Measurements from ENCODE around the gene MVB12B. TPM values are rescaled to one million over a fixed set of nuclear protein-coding genes. Genes with fewer than 3 reads are reported as not detected.

Gene MVB12B
- total RNA-seq, 2 experiments from 2014 or later: 33.5 to 34.1 TPM

DNA sequence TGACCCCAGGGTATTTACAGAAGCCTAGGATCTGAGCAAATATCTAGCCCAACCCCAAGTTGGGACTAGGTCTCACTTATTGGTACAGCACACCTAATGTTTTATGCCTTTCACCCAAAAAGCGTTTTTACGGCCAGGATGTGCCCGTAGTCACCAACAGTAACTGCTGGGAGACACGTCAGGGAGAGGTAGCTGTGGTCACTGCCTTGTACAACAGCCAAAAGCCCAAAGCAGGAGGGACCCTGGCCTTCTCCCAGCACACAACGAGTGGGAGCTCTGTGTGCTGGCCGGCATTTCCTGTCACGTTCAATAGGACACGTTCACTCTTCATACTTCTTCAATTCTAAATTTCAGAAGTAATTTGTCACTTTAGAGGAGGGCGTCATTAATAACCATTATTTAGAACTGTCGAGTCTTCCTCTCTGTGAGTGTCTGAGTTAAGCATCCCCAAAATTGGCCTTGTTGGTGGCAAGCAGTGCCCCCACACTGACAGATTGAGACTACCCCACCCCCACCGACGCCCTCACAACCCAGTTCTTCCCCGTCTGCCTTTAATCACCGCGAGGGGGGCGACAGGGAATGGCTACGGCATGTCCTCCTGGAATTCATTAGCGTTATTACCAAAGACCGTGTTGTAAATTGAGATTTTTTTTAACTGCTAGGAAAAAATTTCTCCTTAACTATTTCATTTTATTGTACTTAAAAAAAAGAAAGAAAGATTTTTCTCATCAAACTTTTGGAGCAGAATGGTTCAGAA lies 80.7 kb downstream of the MVB12B start:
- H3K27ac Mint-ChIP-seq: no peak overlapping the region
- no peaks in the 10 kb centered on the region for H3K27me3 Mint-ChIP-seq
- POLR2A ChIA-PET: no interaction called here
- no peak overlapping the region for H3K4me3 Mint-ChIP-seq
- peaks cover 49% of the 10 kb centered on the region for H3K4me1 Mint-ChIP-seq
- peaks cover 11% of the 10 kb centered on the region for H3K36me3 Mint-ChIP-seq
- ATAC-seq (ENCODE audit: low read depth): no peak
- DNase-seq: no peak
- H3K9me3 Mint-ChIP-seq: no peaks in the 10 kb centered on the region

DNA sequence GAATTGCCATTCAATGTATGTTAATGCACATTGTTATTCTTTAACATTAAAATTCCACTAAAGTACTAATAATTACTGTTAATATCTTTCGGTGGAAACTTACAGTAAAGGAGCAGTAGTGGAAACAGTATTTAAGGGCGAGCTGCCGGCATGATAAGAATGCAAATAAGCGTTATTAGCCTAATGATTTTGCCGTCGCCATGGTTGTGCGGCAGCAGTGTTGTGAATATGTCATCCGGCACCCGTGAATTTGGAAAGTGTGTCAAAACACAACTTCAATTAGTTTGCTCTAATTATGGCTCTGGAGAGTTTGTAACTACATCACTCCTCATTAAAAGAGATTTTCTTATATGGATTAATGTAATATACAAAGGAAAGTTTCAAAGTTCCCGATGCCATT lies 81.4 kb downstream of the MVB12B start:
- DNase-seq: no peak
- no peaks in the 10 kb centered on the region for H3K27me3 Mint-ChIP-seq
- ATAC-seq (ENCODE audit: low read depth): no peak
- POLR2A ChIA-PET: no interaction called here
- H3K27ac Mint-ChIP-seq: no peak overlapping the region
- H3K9me3 Mint-ChIP-seq: no peaks in the 10 kb centered on the region
- H3K36me3 Mint-ChIP-seq: peaks cover 13% of the 10 kb centered on the region
- H3K4me3 Mint-ChIP-seq: no peak overlapping the region
- peaks cover 47% of the 10 kb centered on the region for H3K4me1 Mint-ChIP-seq

DNA sequence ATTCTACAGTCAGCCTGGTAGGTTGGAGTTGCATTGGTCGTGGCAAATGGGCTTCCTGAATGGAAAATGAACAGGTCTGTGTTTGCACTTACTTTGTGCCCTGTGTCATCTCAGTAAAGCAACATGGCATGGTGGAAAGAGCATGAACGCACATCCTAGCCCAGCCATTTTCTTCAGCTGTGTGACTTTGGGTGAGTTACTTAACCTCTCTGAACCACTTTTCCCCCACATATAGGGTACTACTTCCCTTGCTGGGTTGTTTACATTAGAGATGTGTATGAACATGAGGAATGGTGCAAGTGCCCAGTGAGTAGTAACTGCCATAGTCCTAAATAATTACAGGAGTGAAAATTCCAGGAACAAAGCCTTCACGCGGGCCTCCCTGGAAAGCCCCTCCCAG lies 83.6 kb downstream of the MVB12B start:
- no peaks in the 10 kb centered on the region for H3K9me3 Mint-ChIP-seq
- ATAC-seq (ENCODE audit: low read depth) (no peak), DNase-seq (no peak)
- H3K4me3 Mint-ChIP-seq: peak overlapping the region; percentile 36
- peaks cover 44% of the 10 kb centered on the region for H3K4me1 Mint-ChIP-seq
- peak overlapping the region; percentile 94 for H3K27ac Mint-ChIP-seq
- POLR2A ChIA-PET: no interaction called here
- H3K36me3 Mint-ChIP-seq: peaks cover 17% of the 10 kb centered on the region
- no peaks in the 10 kb centered on the region for H3K27me3 Mint-ChIP-seq

DNA sequence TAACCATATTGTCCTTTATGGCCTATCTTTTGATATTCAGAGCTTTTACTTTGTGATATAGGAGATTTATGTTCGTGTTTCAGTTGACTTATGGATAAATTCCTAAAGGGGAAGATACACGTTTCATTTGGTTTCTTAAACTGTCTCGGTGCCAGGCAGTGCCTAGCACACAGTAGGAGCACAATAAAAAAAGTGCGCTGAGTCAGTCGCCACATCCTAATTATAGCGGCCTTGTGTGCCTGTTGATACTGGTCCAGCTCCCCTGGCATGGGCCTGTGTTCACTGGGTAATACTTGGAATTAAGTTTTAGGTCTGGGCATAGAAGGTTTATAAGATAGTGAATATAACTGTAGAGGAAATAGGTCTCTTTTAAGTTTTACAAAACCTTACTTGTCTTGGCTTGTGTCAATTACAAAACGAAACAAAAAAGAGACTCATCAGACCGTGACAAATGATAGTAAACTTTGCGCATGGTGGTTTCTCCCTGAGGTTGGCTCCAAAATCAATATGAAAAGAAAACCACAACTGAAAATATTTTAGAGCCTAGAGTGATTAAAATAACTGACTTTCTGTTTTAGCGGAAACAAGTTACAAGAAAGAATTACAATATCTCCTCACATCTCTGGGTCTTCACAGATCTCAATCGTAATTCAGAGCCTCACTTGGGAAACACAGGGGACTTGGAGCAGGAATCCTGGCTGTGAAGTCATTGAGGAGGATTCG lies 84.8 kb downstream of the MVB12B start:
- Mint-ChIP-seq H3K27me3 (no peaks in the 10 kb centered on the region), H3K36me3 (peaks cover 23% of the 10 kb centered on the region), H3K4me1 (peaks cover 47% of the 10 kb centered on the region), H3K9me3 (no peaks in the 10 kb centered on the region), H3K27ac (peak overlapping the region; percentile 94), H3K4me3 (peak overlapping the region; percentile 76)
- no peak for DNase-seq
- peak; percentile 87 for ATAC-seq (ENCODE audit: low read depth)
- POLR2A ChIA-PET: interaction anchor here (1.0 to 1.7 kb wide), 3 partner anchors 58 to 62 kb away, joined by 4 to 7 read pairs (median 4); no protein-coding TSS in a partner anchor

DNA sequence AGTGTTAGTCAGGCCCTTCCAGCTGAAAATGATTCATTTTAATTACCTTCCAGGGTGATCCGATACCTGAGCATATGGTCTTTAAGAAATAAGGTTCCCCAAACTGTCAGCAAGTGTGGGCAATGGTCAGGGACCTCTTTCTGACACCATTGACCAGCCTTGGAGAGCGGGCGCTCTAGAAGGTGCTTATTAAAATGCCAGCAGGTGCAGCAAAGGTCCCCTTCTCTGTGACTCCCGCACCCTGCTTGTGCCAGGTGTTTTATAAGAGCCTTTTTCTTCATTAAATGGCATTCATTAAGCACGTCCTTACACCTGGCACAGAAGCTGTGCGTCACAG lies 85.3 kb downstream of the MVB12B start:
- peaks cover 23% of the 10 kb centered on the region for H3K36me3 Mint-ChIP-seq
- peak; percentile 25 for ATAC-seq (ENCODE audit: low read depth)
- H3K27me3 Mint-ChIP-seq: no peaks in the 10 kb centered on the region
- DNase-seq: no peak
- H3K4me1 Mint-ChIP-seq: peaks cover 49% of the 10 kb centered on the region
- H3K27ac Mint-ChIP-seq: peak overlapping the region; percentile 94
- POLR2A ChIA-PET: interaction anchor here (1.7 kb wide), 1 partner anchor 57 kb away, joined by 7 read pairs; no protein-coding TSS in a partner anchor
- H3K4me3 Mint-ChIP-seq: peak overlapping the region; percentile 76
- H3K9me3 Mint-ChIP-seq: no peaks in the 10 kb centered on the region

DNA sequence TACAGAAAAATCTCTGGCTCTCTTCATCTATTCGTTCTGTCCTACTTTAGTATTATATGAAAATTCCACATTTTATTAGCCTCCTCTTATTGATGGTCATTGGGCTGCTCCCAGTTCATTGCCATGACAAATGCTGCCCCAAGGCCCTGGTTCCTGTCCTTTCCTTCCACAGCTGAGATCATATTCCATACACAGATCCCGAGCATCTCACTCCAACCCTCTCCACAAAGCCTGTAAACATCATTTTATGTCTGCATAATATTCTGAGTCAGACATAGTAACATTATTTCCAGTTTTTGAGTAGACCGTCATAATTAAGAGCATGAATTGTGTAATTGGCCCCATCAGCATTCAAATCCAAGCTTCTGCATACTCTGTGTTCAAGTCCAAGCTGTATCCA lies 86.3 kb downstream of the MVB12B start:
- Mint-ChIP-seq H3K4me1 (peaks cover 53% of the 10 kb centered on the region), H3K4me3 (no peak overlapping the region), H3K27me3 (no peaks in the 10 kb centered on the region), H3K9me3 (no peaks in the 10 kb centered on the region), H3K36me3 (peaks cover 26% of the 10 kb centered on the region), H3K27ac (peak overlapping the region; percentile 94)
- ATAC-seq (ENCODE audit: low read depth) (no peak), DNase-seq (no peak)
- POLR2A ChIA-PET: no interaction called here

DNA sequence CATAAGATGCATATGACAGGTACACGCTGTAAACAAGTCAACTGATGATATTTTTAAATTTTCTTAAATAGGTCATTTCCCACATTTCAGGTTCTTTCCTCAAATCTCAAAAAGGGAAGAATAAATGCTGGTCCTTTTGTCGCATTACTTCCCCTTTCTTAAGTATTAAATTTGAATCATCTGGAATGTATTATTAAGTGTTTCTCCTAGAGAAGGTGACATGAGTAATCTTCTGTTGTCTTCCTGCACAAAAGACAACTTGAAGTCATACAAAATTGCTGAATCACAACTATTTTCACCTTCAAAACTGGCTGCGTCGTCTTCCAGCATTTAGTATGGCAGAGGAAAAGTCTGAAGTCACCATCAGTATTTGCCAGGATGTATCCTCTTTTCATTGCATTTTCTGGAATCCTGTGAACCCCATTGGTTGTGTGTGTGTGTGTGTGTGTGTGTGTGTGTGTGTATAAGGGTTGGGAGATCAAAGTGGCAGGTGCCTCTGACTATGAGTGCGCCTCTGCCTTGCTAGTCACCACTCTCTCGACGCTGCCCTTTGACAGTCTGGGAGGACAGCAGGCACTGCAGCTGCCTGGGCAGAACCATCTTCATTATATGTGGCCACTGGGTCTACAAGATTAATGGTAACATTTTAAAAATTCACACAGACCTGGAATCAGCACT lies 86.9 kb downstream of the MVB12B start:
- Mint-ChIP-seq H3K36me3 (peaks cover 26% of the 10 kb centered on the region), H3K27me3 (no peaks in the 10 kb centered on the region), H3K4me1 (peaks cover 55% of the 10 kb centered on the region), H3K27ac (peak overlapping the region; percentile 26), H3K4me3 (no peak overlapping the region), H3K9me3 (no peaks in the 10 kb centered on the region)
- no peak for DNase-seq
- POLR2A ChIA-PET: no interaction called here
- no peak for ATAC-seq (ENCODE audit: low read depth)

DNA sequence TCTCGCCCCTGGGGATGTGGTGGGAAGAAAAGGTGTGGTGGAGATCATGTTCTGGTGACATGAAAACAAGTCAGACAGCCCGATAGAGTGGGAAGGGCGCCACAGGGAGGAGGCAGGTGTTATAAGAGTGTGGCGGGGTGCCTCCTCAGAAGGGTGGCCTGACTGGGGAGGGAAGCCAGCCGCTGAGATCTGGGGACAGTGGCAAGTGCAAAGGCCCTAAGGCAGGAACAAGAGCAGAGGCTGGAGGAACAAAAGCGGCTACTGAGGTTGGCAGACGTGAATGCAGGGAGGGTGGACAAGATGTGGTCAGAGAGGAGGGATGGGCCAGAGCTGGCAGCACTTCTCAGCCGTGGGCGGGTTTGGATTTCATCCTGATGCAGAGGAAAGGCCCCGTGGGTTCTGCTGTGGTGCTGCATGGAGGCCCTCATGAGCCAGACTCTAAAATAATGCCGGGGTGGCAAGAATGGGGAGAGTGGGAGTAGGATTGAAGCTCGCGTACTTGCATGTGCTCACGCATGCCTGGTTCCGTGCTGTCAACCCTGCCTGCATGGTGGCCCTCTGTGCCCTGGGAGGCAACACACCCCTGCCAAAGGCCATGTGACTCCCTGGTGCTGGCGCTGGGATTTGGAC lies 89.2 kb downstream of the MVB12B start:
- no peaks in the 10 kb centered on the region for H3K27me3 Mint-ChIP-seq
- peak overlapping the region; percentile 53 for H3K27ac Mint-ChIP-seq
- H3K4me3 Mint-ChIP-seq: no peak overlapping the region

DNA sequence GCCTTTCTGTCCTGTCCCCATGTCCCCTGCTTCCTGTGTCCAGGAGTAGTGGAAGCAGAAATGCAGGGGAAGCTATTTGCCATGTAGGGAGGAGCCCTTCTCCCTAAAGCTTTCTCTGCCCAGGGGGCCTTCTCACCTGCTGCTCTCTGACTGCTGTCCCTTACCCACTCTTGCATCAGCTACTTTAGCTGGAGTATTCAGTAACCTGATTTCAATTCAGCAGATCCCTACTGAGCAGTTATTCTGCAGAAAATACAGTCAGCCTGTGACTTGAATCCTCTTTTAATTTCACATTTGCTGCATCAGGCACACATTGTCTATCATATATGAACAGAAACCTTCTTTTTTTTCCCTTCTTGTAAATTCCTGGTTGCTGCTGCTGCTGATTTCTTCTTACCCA lies 90.4 kb downstream of the MVB12B start:
- POLR2A ChIA-PET: no interaction called here
- Mint-ChIP-seq H3K4me1 (peaks cover 42% of the 10 kb centered on the region), H3K27me3 (no peaks in the 10 kb centered on the region), H3K4me3 (no peak overlapping the region), H3K36me3 (peaks cover 30% of the 10 kb centered on the region), H3K9me3 (no peaks in the 10 kb centered on the region), H3K27ac (no peak overlapping the region)
- DNase-seq: no peak
- no peak for ATAC-seq (ENCODE audit: low read depth)

More for the DNA sequence above, 89.2 kb downstream of the MVB12B start:
- POLR2A ChIA-PET: no interaction called here
- H3K4me1 Mint-ChIP-seq: peaks cover 50% of the 10 kb centered on the region
- DNase-seq (no peak), ATAC-seq (ENCODE audit: low read depth) (no peak)
- H3K36me3 Mint-ChIP-seq: peaks cover 27% of the 10 kb centered on the region
- H3K9me3 Mint-ChIP-seq: no peaks in the 10 kb centered on the region

DNA sequence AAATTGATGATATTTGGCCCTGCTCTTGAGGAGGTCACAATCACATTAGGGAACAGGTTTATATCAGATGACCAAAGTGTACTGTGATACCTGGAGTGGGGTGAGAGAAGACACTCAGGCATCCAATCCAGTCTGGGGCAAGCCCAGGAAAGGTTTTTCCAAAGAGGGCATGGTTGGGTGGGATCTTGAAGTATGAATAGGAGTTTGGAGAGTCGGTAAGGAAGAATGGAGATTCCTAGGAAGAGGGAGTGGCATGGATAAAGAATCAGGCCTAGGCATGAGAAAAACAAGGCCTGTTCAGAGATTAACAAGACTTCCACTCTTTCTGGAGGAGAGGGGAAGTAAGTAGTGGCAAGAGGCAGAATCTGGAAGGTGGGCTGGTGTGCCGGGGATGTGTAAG lies 91.1 kb downstream of the MVB12B start:
- no peaks in the 10 kb centered on the region for H3K9me3 Mint-ChIP-seq
- DNase-seq: no peak
- H3K27me3 Mint-ChIP-seq: no peaks in the 10 kb centered on the region
- POLR2A ChIA-PET: no interaction called here
- peaks cover 30% of the 10 kb centered on the region for H3K36me3 Mint-ChIP-seq
- H3K27ac Mint-ChIP-seq: peak overlapping the region; percentile 23
- H3K4me1 Mint-ChIP-seq: peaks cover 38% of the 10 kb centered on the region
- H3K4me3 Mint-ChIP-seq: no peak overlapping the region
- ATAC-seq (ENCODE audit: low read depth): no peak

DNA sequence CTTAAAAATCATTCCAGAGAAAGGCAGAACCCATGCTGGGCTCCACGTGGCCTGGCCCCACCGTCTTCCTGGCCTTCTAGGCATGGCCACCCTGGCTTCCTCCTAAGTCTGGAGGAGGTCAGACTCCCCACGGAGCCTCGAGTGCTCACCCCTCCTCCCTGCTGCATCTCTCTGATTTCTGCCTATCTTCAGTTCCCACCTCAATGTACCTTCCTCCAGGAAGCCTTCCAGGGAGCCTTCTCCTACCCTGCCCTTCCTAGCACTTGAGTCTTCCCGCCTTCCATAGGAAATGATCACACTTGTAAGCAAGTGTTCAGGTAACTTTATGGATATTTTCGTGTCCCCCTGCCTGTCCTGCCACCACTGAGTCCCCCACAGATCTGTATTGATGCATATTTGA lies 92.0 kb downstream of the MVB12B start:
- Mint-ChIP-seq H3K36me3 (peaks cover 30% of the 10 kb centered on the region), H3K27ac (peak overlapping the region; percentile 43), H3K27me3 (no peaks in the 10 kb centered on the region), H3K4me3 (no peak overlapping the region), H3K9me3 (no peaks in the 10 kb centered on the region), H3K4me1 (peaks cover 40% of the 10 kb centered on the region)
- ATAC-seq (ENCODE audit: low read depth) (no peak), DNase-seq (no peak)
- POLR2A ChIA-PET: no interaction called here

DNA sequence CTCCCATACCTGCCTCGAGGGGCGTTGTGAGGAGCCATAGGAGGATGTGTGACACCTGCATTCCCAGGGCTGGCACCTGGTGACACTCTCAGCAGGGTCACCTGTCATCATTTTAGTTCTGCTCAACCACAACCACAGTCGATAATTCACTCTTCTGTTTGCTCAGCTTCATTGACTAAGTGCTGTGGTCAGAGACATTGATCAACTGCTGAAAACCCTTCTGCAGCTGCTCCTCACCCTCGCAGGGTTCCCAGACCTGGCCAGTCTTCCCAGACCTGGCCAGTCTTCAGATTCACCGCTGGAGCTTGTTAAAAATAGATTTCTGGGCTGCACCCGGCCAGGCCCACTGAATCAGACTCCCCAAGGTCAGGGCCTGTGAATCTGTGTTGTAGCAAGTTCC lies 92.8 kb downstream of the MVB12B start:
- Mint-ChIP-seq H3K4me1 (peaks cover 46% of the 10 kb centered on the region), H3K36me3 (peaks cover 34% of the 10 kb centered on the region), H3K27ac (peak overlapping the region; percentile 43), H3K4me3 (no peak overlapping the region), H3K9me3 (no peaks in the 10 kb centered on the region), H3K27me3 (no peaks in the 10 kb centered on the region)
- no peak for DNase-seq
- ATAC-seq (ENCODE audit: low read depth): no peak
- POLR2A ChIA-PET: interaction anchor here (0.9 kb wide), 1 partner anchor 50 kb away, joined by 5 read pairs; no protein-coding TSS in a partner anchor

DNA sequence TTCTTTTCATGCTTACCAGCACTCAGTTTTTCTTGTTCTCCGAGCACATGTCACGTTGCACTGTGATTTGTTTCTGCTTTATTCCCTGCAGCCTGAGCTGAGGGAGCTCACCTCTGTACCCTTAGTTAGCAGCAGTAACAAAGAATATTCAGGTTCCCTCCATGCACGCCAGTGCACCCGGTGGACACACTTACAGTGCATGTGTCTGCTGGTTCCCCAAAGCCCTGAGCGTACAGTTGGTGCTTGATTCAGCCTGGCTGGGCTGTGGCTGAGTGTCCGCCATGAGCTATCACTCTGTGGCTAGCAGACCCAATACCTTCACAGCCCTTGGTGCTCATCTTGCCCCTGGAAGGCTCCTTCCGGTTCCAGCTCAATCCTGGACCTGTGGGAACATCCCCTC lies 93.5 kb downstream of the MVB12B start:
- Mint-ChIP-seq H3K36me3 (peaks cover 37% of the 10 kb centered on the region), H3K27ac (peak overlapping the region; percentile 32), H3K4me1 (peaks cover 49% of the 10 kb centered on the region), H3K9me3 (no peaks in the 10 kb centered on the region), H3K4me3 (no peak overlapping the region), H3K27me3 (no peaks in the 10 kb centered on the region)
- POLR2A ChIA-PET: interaction anchor here (0.9 kb wide), 1 partner anchor 49 kb away, joined by 5 read pairs; no protein-coding TSS in a partner anchor
- no peak for ATAC-seq (ENCODE audit: low read depth)
- DNase-seq: no peak

Measured in activated naive CD8-positive, alpha-beta T cell treated with anti-CD3 and anti-CD28 coated beads, Interleukin-2, amount 10 ng/mL, durations not matched to agents 7 days and 5 days (primary cell).